Measurements from ENCODE around the gene CRTC1. TPM values are rescaled to one million over a fixed set of nuclear protein-coding genes. Genes with fewer than 3 reads are reported as not detected.

CRTC1 gene
- total and polyA plus RNA-seq, 2 experiments from 2014 or later = 1.2 to 5.1 TPM

DNA sequence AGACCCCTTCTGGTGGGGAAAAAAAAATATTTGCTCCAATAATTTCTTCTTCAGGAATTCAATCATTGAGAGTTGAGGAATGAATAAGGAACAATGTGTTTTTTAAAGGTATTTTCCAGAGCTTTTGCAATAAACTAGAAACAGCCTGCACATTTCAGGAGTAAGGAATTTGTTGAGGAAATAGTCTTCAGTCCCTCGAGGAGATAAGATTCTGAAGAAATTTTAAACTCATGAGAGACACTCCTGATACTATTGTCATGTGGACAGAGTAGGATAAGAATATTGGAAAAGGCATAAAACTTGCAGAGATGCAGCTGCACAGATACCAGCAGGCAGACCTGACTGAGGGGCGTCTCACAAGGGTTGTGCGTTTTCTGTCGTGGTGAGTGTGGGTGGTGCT, 71.0 kb downstream of the CRTC1 start:
- Histone ChIP-seq H3K4me2 (ENCODE audit: unreplicated experiment) (no peak overlapping the region), H2AFZ (no peak overlapping the region), H4K20me1 (ENCODE audit: insufficient read depth) (no peaks in the 10 kb centered on the region), H3K4me3 (no peak overlapping the region), H3K9me2 (ENCODE audit: insufficient read depth) (no peaks in the 10 kb centered on the region), H3K27me3 (replicated peaks; ENCODE audit: insufficient read depth) (no peaks in the 10 kb centered on the region), H3K79me2 (ENCODE audit: insufficient read depth) (no peaks in the 10 kb centered on the region), H3K4me1 (ENCODE audit: insufficient read depth) (no peaks in the 10 kb centered on the region), H3K9me3 (ENCODE audit: low read depth) (no peaks in the 10 kb centered on the region), H3K36me3 (ENCODE audit: low read depth) (no peaks in the 10 kb centered on the region), H3F3A (ENCODE audit: insufficient read depth) (no peaks in the 10 kb centered on the region), H3K27ac (no peak overlapping the region), H3K9ac (no peak overlapping the region)
- 95 to 97% methylated on average over 4 of the region's 4 CpGs for WGBS, 2 experiments (ENCODE audit: low coverage in 1 of 2, low lambda C conversion rate in 2 of 2, missing lambda C conversion rate in 2 of 2)
- TF ChIP-seq EZH2phosphoT487 (IDR thresholded peaks at IDR 0.05; ENCODE audit: insufficient read depth, low read depth) (no peak), EZH2 (IDR thresholded peaks at IDR 0.05; ENCODE audit: insufficient read depth, poor library complexity, severe bottlenecking) (no peak)
- in situ Hi-C loops (cut with MboI) = no loop called here
- no peak for DNase-seq

DNA sequence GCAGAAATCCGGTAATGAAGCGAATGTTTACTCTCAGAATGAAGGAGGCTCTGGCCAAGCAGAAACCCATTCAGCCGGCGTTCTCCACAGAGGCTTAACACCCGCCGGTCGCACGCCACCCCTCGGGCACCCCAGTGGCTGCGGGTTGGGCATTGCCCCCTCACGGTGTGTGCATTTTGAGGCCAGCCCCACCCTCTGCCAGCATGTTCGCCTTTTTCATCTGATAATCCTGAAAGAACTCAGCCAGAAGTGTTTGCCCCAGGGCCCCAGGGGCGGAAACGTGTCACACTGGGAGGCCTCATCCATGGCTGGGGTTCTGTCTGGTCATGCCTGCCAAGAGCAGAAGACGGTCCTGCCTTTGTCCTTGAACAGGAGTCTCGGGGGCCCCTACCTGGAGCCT, 73.4 kb downstream of the CRTC1 start:
- Histone ChIP-seq H2AFZ (no peak overlapping the region), H3K4me3 (no peak overlapping the region), H3K27ac (no peak overlapping the region), H3K79me2 (ENCODE audit: insufficient read depth) (no peaks in the 10 kb centered on the region), H3K9me2 (ENCODE audit: insufficient read depth) (no peaks in the 10 kb centered on the region), H3K9me3 (ENCODE audit: low read depth) (no peaks in the 10 kb centered on the region), H3K4me1 (ENCODE audit: insufficient read depth) (no peaks in the 10 kb centered on the region), H3F3A (ENCODE audit: insufficient read depth) (no peaks in the 10 kb centered on the region), H3K27me3 (replicated peaks; ENCODE audit: insufficient read depth) (no peaks in the 10 kb centered on the region), H3K36me3 (ENCODE audit: low read depth) (no peaks in the 10 kb centered on the region), H3K4me2 (ENCODE audit: unreplicated experiment) (no peak overlapping the region), H4K20me1 (ENCODE audit: insufficient read depth) (no peaks in the 10 kb centered on the region), H3K9ac (no peak overlapping the region)
- no peak for DNase-seq
- in situ Hi-C loops (cut with MboI) = no loop called here
- TF ChIP-seq EZH2 (IDR thresholded peaks at IDR 0.05; ENCODE audit: insufficient read depth, poor library complexity, severe bottlenecking) (no peak), EZH2phosphoT487 (IDR thresholded peaks at IDR 0.05; ENCODE audit: insufficient read depth, low read depth) (no peak)
- 92 to 95% methylated on average over 16 of the region's 16 CpGs for WGBS, 2 experiments (ENCODE audit: low coverage in 1 of 2, low lambda C conversion rate in 2 of 2, missing lambda C conversion rate in 2 of 2)

DNA sequence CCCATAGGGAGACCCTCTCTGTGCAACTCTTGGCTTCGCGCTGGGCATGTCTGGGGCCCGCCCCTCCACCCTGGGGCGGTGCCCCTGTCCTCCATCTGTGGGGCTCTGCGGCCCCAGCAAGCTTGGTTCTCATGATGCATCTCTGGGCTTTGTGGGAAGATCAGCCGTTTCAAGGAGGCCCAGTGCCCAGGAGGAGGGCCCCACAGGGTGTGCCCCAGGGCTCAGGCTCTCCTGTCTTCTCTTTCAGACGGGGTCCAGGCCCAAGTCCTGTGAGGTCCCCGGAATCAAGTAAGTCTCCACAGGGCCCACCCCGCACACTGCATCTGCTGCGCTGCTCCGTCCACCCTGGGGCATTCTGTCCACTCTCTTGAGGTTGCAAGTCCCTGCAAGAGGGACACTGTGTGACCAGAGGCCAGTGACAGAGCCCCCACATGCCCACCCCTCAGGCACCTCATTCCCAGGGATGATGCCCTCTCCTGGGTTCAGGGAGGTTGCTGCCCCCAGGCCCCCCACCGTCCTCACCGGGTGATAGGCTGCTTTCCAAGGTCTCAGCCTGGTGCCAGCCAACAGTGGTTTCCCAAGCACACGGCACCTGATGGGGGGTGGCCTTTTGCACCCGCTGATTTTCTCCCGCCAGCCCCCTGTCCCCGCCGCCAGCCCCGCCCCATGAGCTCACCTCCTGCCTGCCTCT, 76.0 kb downstream of the CRTC1 start:
- H3K4me3 ChIP-seq = no peak overlapping the region
- 77 to 83% methylated on average over 14 to 19 of the region's 19 CpGs for WGBS, 2 experiments (ENCODE audit: low coverage in 1 of 2, low lambda C conversion rate in 2 of 2, missing lambda C conversion rate in 2 of 2)
- H3K9me3 ChIP-seq (ENCODE audit: low read depth) = no peaks in the 10 kb centered on the region
- no peaks in the 10 kb centered on the region for H3K9me2 ChIP-seq (ENCODE audit: insufficient read depth)
- no peak overlapping the region for H3K4me2 ChIP-seq (ENCODE audit: unreplicated experiment)
- H3K4me1 ChIP-seq (ENCODE audit: insufficient read depth) = peaks cover 12% of the 10 kb centered on the region
- DNase-seq = no peak
- no peaks in the 10 kb centered on the region for H4K20me1 ChIP-seq (ENCODE audit: insufficient read depth)
- in situ Hi-C loops (cut with MboI) = no loop called here
- no peaks in the 10 kb centered on the region for H3K79me2 ChIP-seq (ENCODE audit: insufficient read depth)
- H3K36me3 ChIP-seq (ENCODE audit: low read depth) = no peaks in the 10 kb centered on the region
- TF ChIP-seq EZH2phosphoT487 (IDR thresholded peaks at IDR 0.05; ENCODE audit: insufficient read depth, low read depth) (no peak), EZH2 (IDR thresholded peaks at IDR 0.05; ENCODE audit: insufficient read depth, poor library complexity, severe bottlenecking) (no peak)
- H3K27ac ChIP-seq = no peak overlapping the region
- H3F3A ChIP-seq (ENCODE audit: insufficient read depth) = peaks cover 11% of the 10 kb centered on the region; the same call in 1 of the 2 replicates
- no peak overlapping the region for H2AFZ ChIP-seq
- H3K9ac ChIP-seq = no peak overlapping the region
- H3K27me3 ChIP-seq (replicated peaks; ENCODE audit: insufficient read depth) = no peaks in the 10 kb centered on the region

DNA sequence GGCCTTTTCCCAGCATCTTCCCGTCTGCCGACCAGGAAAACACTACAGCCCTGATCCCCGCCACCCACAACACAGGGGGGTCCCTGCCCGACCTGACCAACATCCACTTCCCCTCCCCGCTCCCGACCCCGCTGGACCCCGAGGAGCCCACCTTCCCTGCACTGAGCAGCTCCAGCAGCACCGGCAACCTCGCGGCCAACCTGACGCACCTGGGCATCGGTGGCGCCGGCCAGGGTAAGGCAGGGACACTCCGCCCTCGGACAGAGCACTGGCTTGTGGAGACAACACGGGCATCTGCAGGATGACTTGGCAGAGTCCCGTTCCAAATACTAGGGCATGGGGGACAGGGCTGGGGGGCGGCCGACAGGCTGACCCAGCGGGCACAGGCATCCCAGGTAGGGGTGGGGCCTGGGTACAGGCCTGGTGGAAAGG, 76.5 kb downstream of the CRTC1 start:
- no peak for TF ChIP-seq EZH2phosphoT487 (IDR thresholded peaks at IDR 0.05; ENCODE audit: insufficient read depth, low read depth)
- TF ChIP-seq EZH2 (IDR thresholded peaks at IDR 0.05; ENCODE audit: insufficient read depth, poor library complexity, severe bottlenecking) = no peak
- H3K4me3 ChIP-seq = no peak overlapping the region
- no peak overlapping the region for H3K27ac ChIP-seq
- H4K20me1 ChIP-seq (ENCODE audit: insufficient read depth) = no peaks in the 10 kb centered on the region
- no peak overlapping the region for H3K9ac ChIP-seq
- no peaks in the 10 kb centered on the region for H3K27me3 ChIP-seq (replicated peaks; ENCODE audit: insufficient read depth)
- no peaks in the 10 kb centered on the region for H3K79me2 ChIP-seq (ENCODE audit: insufficient read depth)
- no peaks in the 10 kb centered on the region for H3K9me2 ChIP-seq (ENCODE audit: insufficient read depth)
- H3K4me2 ChIP-seq (ENCODE audit: unreplicated experiment) = no peak overlapping the region
- no peaks in the 10 kb centered on the region for H3K36me3 ChIP-seq (ENCODE audit: low read depth)
- peaks cover 17% of the 10 kb centered on the region; the same call in 1 of the 2 replicates for H3F3A ChIP-seq (ENCODE audit: insufficient read depth)
- no peak overlapping the region for H2AFZ ChIP-seq
- no peaks in the 10 kb centered on the region for H3K9me3 ChIP-seq (ENCODE audit: low read depth)
- peaks cover 18% of the 10 kb centered on the region for H3K4me1 ChIP-seq (ENCODE audit: insufficient read depth)
- in situ Hi-C loops (cut with MboI) = no loop called here
- 88 to 91% methylated on average over 12 to 22 of the region's 22 CpGs for WGBS, 2 experiments (ENCODE audit: low coverage in 1 of 2, low lambda C conversion rate in 2 of 2, missing lambda C conversion rate in 2 of 2)
- DNase-seq = no peak
